HG03571 (cell line): ENCODE data around the gene RAPGEFL1.
"Not testable (repeated sequence)": the region's sequence is repeated elsewhere in the genome, so short reads cannot be mapped to it uniquely, and the experiment has no call there.

Source experiments
- ATAC-seq: cut with Tn5 transposase; IDR thresholded peaks from one replicate; pipeline ENCODE4 v1.9.1; 2021; ENCODE audit not compliant: unreplicated experiment

RAPGEFL1 gene

GRCh38 chr17:40173091-40173777 is 4.0 kb upstream of the RAPGEFL1 start:
- ATAC-seq = no peak

DNA sequence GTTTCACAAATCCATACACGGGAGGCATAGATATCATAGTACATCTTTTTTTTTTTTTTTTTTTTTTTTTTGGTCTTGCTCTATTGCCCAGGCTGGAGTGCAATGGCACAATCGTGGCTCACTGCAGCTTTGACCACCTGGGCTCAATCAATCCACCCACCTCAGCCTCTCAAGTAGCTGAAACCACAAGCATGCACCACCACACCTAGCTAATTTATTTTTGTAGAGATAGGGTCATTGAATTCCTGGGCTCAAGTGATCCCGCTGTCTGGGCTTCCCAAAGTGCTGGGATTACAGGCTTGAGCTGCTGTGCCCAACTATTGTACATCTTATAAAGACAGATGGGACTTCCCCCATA is 3.5 kb upstream of the RAPGEFL1 start:
- ATAC-seq = no peak

GRCh38 chr17:40174514-40174913 is 2.8 kb upstream of the RAPGEFL1 start:
- no peak for ATAC-seq

- ATAC-seq = no peak
Observed at GRCh38 chr17:40175928-40176753, 1.1 kb upstream of the RAPGEFL1 start.

DNA sequence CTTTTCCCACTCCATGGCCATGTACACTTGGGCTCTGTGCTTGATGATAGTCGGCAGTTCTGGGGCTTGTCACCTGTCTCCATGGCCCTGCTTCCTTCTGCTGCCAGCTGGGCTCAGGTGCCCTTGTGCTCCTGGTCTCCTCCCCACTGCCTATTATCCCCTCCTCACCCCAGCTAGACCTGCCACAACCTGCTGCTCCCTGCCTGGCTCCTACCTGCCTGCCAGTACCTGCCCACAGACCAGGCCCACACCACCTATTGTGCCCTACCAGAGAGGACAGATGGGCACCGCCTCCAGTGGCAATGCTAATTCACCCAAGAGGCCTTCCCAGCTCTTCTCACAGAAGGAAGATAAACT is 538 bp upstream of the RAPGEFL1 start:
- no peak for ATAC-seq

DNA sequence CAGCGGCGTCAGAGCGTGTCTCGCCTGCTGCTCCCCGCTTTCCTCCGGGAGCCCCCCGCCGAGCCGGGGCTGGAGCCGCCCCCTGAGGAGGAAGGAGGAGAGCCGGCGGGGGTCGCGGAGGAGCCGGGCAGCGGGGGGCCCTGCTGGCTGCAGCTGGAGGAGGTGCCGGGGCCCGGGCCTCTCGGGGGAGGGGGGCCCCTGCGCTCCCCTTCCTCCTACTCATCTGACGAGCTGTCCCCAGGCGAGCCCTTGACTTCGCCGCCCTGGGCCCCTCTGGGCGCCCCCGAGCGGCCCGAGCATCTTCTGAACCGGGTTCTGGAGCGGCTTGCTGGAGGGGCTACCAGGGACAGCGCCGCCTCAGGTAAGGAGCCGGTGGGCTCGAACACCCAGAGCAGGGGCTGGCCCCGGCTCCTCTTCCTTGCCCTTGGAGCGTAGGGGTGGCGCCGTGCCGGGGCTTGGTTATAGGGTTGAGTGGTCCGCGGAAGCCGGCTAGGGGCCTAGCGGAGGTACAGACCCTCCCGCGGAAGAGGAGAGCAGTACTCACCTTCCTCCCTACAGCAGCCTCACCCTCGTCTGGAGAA is 841 bp downstream of the RAPGEFL1 start:
- ATAC-seq = no peak

DNA sequence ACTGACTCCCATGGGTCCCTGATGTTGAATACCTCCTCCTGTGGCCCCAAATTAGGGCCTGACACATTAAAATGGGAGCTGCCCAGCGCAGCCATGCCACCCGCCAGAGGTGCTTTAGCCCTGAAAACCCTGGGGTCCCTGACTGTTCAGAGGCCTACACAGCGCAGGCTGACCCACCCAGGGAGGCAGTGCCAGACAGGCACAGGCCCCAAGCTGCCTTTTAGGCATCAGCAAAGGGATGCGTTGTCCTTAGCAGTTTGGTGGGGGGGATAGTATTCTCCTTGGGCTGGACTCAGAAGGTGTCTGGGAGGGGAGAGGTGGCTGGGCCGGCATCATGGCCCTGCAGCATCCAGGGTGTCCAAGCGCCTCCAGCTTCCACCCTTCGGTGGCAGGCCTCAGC is 1.4 kb downstream of the RAPGEFL1 start:
- ATAC-seq = no peak

DNA sequence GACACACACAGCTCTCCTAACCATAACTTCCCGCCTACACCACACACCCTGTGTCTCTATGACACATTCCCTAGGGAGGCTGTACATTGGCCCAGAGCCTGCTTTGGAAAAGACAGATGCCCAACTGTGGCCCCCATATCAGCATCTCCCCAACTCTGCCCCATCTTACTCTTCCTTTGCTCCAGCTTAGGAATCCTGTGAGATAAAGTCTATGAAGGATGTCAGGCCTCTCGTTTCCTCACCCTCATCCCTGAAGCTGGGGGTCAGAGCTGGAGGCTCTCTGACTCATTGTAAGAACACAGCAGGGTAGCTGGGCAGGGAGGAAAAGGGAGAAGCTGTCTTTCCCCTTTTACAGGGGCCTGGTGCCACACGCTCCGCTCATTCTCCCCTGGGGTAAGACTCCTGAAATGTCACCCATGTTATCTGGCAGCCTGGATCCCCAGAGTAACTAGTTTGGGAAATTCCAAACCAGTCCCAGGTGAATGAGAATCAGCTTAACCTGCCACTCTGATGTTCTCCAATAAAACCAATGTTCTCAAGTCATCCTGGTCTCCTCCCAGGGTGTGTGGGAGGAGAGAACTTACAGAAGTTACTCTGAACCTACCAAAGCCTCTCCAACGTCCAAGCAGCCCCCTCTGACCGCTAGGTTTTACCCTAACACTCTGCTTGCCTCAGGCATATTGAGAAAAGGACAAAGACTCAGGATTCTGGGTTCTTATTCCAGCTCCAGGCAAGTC is 2.8 kb downstream of the RAPGEFL1 start:
- ATAC-seq = no peak

DNA sequence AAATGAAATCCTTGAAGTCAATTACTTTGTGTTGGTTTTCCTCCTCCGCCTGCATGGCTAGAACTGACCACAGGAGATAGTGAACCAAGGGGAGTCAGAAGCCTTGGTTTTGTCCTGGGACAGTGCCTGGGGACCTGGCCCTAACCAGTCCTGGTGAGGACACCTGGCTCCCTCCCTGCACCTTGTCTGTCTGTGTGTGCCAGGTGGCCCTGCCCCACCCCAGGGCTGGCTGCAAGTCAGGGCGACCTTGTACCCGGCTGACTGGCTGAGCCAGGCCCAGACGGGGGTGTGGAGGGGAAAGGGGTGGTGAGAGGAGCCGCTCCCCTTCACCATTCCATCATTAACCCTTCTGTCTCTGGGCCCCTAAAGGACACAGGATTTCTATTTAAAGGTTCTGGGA is 3.4 kb downstream of the RAPGEFL1 start:
- no peak for ATAC-seq

- no peak for ATAC-seq
Observed at GRCh38 chr17:40181205-40181604, 3.9 kb downstream of the RAPGEFL1 start.

- no peak for ATAC-seq
Observed at GRCh38 chr17:40182606-40183005, 5.3 kb downstream of the RAPGEFL1 start.

DNA sequence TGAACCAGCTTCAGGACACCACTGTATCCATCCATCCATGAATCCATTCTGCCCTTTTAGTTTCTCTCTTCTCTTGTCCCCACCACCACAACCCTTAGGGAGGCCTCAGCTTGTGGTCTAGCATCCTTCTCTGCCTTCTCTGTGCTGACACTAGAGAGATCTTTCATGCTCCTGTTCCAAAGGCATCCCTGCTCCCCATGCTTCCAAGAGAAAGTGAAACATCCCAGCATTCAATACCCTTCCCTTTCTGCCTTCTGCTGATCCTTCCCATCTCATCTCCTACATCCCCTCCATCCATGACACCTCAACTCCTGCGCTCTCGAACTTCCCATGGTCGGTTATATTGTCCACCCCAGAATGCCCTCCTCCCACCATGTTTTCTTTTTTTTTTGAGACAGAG is 10.0 kb downstream of the RAPGEFL1 start:
- ATAC-seq = no peak

GRCh38 chr17:40188694-40189093 is 11.4 kb downstream of the RAPGEFL1 start:
- no peak for ATAC-seq

DNA sequence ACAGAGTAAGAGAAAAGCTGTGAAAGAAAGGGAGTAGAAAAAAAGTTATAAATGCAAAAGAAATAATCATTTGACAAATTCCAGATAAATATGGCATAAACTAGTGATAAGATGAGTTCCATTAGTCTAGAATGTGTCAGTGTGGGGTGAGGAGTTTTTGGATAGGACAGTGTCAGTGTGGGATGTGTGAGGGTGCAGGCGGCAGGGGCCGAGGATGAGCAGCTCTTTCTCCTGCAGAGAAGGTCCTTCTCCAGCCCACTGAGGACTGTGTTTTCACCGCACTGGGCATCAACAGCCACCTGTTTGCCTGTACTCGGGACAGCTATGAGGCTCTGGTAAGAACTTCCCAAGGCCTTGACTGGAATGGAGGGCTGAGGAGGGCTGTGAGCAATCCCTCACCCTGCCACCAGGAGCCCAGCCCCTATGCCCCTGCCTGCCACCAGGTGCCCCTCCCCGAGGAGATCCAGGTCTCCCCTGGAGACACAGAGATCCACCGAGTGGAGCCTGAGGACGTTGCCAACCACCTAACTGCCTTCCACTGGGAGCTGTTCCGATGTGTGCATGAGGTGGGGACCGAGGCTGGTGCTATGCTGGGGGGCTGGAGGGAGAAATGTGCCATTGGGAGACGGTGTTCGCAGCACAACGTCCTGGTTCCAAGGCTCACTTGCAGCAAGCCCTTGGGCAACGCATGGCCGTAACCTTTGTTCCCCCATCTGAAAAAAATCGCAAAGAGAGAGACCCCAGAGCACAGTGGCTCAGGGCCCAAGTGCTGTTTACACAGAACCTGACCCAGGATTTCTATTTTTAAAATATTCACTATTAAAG is 13.1 kb downstream of the RAPGEFL1 start:
- ATAC-seq = no peak

DNA sequence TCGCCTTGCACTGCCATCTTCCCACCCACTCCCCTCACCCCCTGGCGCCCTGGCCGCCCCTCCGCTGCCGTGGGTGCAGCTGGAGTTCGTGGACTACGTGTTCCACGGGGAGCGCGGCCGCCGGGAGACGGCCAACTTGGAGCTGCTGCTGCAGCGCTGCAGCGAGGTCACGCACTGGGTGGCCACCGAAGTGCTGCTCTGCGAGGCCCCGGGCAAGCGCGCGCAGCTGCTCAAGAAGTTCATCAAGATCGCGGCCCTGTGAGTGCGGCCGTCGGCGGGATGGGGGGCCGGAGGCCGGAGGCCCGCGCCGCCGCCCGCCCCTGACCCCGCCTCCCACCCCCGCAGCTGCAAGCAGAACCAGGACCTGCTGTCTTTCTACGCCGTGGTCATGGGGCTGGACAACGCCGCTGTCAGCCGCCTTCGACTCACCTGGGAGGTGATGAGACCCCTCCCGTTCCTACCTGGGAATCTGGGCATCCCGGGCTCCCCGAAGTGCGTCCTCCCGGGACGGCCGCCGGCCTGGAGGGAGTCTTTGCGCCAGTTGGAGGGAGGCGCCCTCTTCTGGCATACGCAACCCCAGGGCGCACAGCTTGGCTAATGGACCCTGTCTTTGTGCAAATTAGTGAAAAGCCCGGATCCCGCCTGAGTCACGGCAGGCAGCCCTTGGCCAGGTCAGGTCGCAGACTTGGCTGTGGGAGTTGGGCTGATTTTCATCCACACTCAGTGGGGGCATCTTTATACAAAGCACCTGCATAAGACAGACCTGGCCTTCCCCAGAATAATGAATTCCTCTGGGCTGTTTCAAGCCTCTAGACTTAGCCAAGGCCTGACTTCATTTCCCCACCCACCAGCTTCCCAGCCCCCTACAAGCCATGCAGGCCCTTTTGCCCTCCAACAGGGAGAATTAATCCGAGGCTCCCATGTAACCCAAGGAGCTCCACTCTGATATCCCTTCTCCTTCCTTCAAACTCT is 14.3 kb downstream of the RAPGEFL1 start:
- peak; percentile 71 for ATAC-seq

DNA sequence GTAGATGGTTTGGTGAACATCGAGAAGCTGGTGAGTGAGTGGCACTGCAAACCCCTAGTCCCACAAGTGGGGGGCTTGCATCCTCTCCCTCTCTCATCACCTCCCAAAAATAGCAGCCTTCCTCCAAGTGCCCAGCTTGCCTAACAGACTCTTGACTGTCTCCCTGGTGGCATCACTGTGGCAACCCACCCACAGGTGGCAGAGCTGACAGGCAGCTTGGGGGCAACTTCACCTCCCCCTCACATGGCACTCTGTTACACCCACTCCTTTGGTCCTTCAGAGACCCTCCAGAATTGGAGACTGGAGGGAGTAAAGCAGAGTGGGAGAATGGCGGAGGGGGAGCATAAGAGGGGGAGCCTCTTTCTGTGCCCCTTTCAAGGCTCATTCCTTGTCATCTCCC is 15.7 kb downstream of the RAPGEFL1 start:
- no peak for ATAC-seq

DNA sequence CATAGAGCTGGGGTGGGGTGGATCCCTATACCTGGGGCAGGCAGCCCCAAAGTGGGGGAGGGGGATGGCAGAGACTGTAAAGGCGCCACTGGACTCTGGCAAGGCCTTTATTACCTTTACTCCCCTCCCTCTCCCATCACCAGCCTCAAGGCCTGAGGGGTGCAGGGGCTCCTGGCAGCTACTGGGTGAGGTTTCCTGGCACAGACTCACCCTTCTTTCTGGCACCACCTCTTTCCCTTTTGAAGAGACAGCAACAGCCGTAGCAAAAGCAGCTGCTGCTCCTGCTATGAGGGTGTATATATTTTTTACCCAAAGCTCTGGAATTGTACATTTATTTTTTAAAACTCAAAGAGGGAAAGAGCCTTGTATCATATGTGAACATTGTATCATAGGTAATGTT is 17.6 kb downstream of the RAPGEFL1 start:
- ATAC-seq = no peak

- ATAC-seq = no peak
Observed at GRCh38 chr17:40197550-40197949, 20.3 kb downstream of the RAPGEFL1 start.

DNA sequence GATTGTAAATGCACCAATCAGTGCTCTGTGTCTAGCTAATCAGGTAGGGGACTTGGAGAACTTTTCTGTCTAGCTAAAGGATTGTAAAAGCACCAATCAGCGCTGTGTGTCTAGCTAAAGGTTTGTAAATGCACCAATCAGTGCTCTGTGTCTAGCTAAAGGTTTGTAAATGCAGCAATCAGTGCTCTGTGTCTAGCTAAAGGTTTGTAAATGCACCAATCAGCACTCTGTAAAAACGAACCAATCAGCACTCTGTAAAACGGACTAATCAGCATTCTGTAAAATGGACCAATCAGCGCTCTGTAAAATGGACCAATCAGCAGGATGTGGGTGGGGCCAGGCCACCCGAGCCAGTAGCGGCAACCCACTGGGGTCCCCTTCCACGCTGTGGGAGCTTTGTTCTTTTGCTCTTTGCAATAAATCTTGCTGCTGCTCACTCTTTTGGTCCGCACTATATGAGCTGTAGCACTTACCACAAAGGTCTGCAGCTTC is 20.7 kb downstream of the RAPGEFL1 start:
- ATAC-seq = not testable (repeated sequence)
